ENCODE measurements around the gene CHST7.
A peak's percentile ranks its signal among the peaks of the same experiment; 100 is the strongest.

The CHST7 gene

GRCh38 chrX:46602468-46603102 lies 29.0 kb downstream of the CHST7 start:
- Mint-ChIP-seq H3K27me3 (peaks cover 0 to 3% of the 10 kb centered on the region in 2 donors), H3K9me3 (no peaks in the 10 kb centered on the region), H3K4me3 (no peak overlapping the region), H3K4me1 (peaks cover 3% of the 10 kb centered on the region in 2 donors), H3K36me3 (peaks cover 14 to 29% of the 10 kb centered on the region in 2 donors), H3K27ac (peak overlapping the region; percentile 20)
- DNase-seq (no peak), ATAC-seq (replicated peaks) (no peak)

- no peaks in the 10 kb centered on the region for H3K9me3 Mint-ChIP-seq
- no peak for ATAC-seq (replicated peaks)
- peaks cover 15 to 24% of the 10 kb centered on the region in 2 donors for H3K36me3 Mint-ChIP-seq
- H3K4me1 Mint-ChIP-seq, result no peaks in the 10 kb centered on the region
- H3K4me3 Mint-ChIP-seq, result no peak overlapping the region
- DNase-seq, result no peak
- H3K27me3 Mint-ChIP-seq, result no peaks in the 10 kb centered on the region
- peak overlapping the region; percentile 65 for H3K27ac Mint-ChIP-seq
Observed at GRCh38 chrX:46607916-46608315, 34.4 kb downstream of the CHST7 start.

GRCh38 chrX:46610070-46610658 lies 36.6 kb downstream of the CHST7 start:
- Mint-ChIP-seq H3K27me3 (no peaks in the 10 kb centered on the region), H3K9me3 (no peaks in the 10 kb centered on the region), H3K4me3 (no peak overlapping the region), H3K36me3 (peaks cover 11 to 28% of the 10 kb centered on the region in 2 donors), H3K27ac (no peak overlapping the region), H3K4me1 (no peaks in the 10 kb centered on the region)
- ATAC-seq (replicated peaks) (no peak), DNase-seq (no peak)

GRCh38 chrX:46611658-46612362 lies 38.2 kb downstream of the CHST7 start:
- no peak overlapping the region for H3K4me3 Mint-ChIP-seq
- no peaks in the 10 kb centered on the region for H3K9me3 Mint-ChIP-seq
- no peaks in the 10 kb centered on the region for H3K27me3 Mint-ChIP-seq
- ATAC-seq (replicated peaks) (no peak), DNase-seq (no peak)
- H3K36me3 Mint-ChIP-seq, result peaks cover 14 to 31% of the 10 kb centered on the region in 2 donors
- no peaks in the 10 kb centered on the region for H3K4me1 Mint-ChIP-seq
- peak overlapping the region; percentile 76 for H3K27ac Mint-ChIP-seq

GRCh38 chrX:46617906-46618305 lies 44.3 kb downstream of the CHST7 start:
- H3K27ac Mint-ChIP-seq, result no peak overlapping the region
- H3K36me3 Mint-ChIP-seq, result peaks cover 18 to 44% of the 10 kb centered on the region in 2 donors

GRCh38 chrX:46618947-46619346 lies 45.4 kb downstream of the CHST7 start:
- H3K4me1 Mint-ChIP-seq, result no peaks in the 10 kb centered on the region
- no peaks in the 10 kb centered on the region for H3K9me3 Mint-ChIP-seq
- peaks cover 23 to 42% of the 10 kb centered on the region in 2 donors for H3K36me3 Mint-ChIP-seq
- peak overlapping the region; percentile 17 for H3K27ac Mint-ChIP-seq
- ATAC-seq (replicated peaks) (no peak), DNase-seq (no peak)
- H3K4me3 Mint-ChIP-seq, result no peak overlapping the region
- H3K27me3 Mint-ChIP-seq, result peaks cover 0 to 10% of the 10 kb centered on the region in 2 donors

More at GRCh38 chrX:46617906-46618305, 44.3 kb downstream of the CHST7 start:
- Mint-ChIP-seq H3K4me3 (no peak overlapping the region), H3K27me3 (peaks cover 0 to 6% of the 10 kb centered on the region in 2 donors), H3K4me1 (no peaks in the 10 kb centered on the region), H3K9me3 (no peaks in the 10 kb centered on the region)
- ATAC-seq (replicated peaks), result no peak
- DNase-seq, result no peak

- no peaks in the 10 kb centered on the region for H3K9me3 Mint-ChIP-seq
- no peak overlapping the region for H3K4me3 Mint-ChIP-seq
- no peak for ATAC-seq (replicated peaks)
- no peak for DNase-seq
- H3K36me3 Mint-ChIP-seq, result peaks cover 23 to 42% of the 10 kb centered on the region in 2 donors
- H3K4me1 Mint-ChIP-seq, result no peaks in the 10 kb centered on the region
- no peak overlapping the region for H3K27ac Mint-ChIP-seq
- peaks cover 0 to 10% of the 10 kb centered on the region in 2 donors for H3K27me3 Mint-ChIP-seq
Observed at GRCh38 chrX:46620505-46620904, 46.9 kb downstream of the CHST7 start.

- Mint-ChIP-seq H3K9me3 (no peaks in the 10 kb centered on the region), H3K27me3 (peaks cover 0 to 10% of the 10 kb centered on the region in 2 donors), H3K27ac (no peak overlapping the region), H3K4me3 (no peak overlapping the region), H3K4me1 (peaks cover 2 to 3% of the 10 kb centered on the region in 2 donors), H3K36me3 (peaks cover 24 to 43% of the 10 kb centered on the region in 2 donors)
- ATAC-seq (replicated peaks), result no peak
- no peak for DNase-seq
Observed at GRCh38 chrX:46621572-46621971, 48.0 kb downstream of the CHST7 start.

GRCh38 chrX:46624090-46624786 lies 50.7 kb downstream of the CHST7 start:
- Mint-ChIP-seq H3K27ac (no peak overlapping the region), H3K27me3 (peaks cover 0 to 10% of the 10 kb centered on the region in 2 donors), H3K4me3 (no peak overlapping the region), H3K4me1 (peaks cover 15 to 27% of the 10 kb centered on the region in 2 donors), H3K9me3 (no peaks in the 10 kb centered on the region), H3K36me3 (peaks cover 25 to 44% of the 10 kb centered on the region in 2 donors)
- no peak for DNase-seq
- ATAC-seq (replicated peaks), result no peak

GRCh38 chrX:46626566-46626965 lies 53.0 kb downstream of the CHST7 start:
- H3K4me1 Mint-ChIP-seq, result peaks cover 27 to 42% of the 10 kb centered on the region in 2 donors
- ATAC-seq (replicated peaks) (peak; percentile 21 to 28), DNase-seq (peak; percentile 23)
- H3K4me3 Mint-ChIP-seq, result no peak overlapping the region
- peaks cover 33 to 54% of the 10 kb centered on the region in 2 donors for H3K36me3 Mint-ChIP-seq
- peaks cover 0 to 10% of the 10 kb centered on the region in 2 donors for H3K27me3 Mint-ChIP-seq
- no peaks in the 10 kb centered on the region for H3K9me3 Mint-ChIP-seq
- H3K27ac Mint-ChIP-seq, result peak overlapping the region; percentile 60

GRCh38 chrX:46627062-46627461 lies 53.5 kb downstream of the CHST7 start:
- Mint-ChIP-seq H3K27ac (peak overlapping the region; percentile 60), H3K4me1 (peaks cover 27 to 46% of the 10 kb centered on the region in 2 donors), H3K27me3 (peaks cover 0 to 10% of the 10 kb centered on the region in 2 donors), H3K4me3 (peak overlapping the region in 1 of 2 donors; percentile 4), H3K9me3 (no peaks in the 10 kb centered on the region), H3K36me3 (peaks cover 36 to 53% of the 10 kb centered on the region in 2 donors)
- ATAC-seq (replicated peaks) (no peak), DNase-seq (no peak)

GRCh38 chrX:46627711-46628419 lies 54.3 kb downstream of the CHST7 start:
- H3K4me1 Mint-ChIP-seq, result peaks cover 27 to 53% of the 10 kb centered on the region in 2 donors
- ATAC-seq (replicated peaks) (no peak), DNase-seq (no peak)
- peaks cover 0 to 5% of the 10 kb centered on the region in 2 donors for H3K27me3 Mint-ChIP-seq
- peak overlapping the region in 1 of 2 donors; percentile 68 for H3K4me3 Mint-ChIP-seq
- peaks cover 37 to 53% of the 10 kb centered on the region in 2 donors for H3K36me3 Mint-ChIP-seq
- no peaks in the 10 kb centered on the region for H3K9me3 Mint-ChIP-seq
- peak overlapping the region; percentile 69 for H3K27ac Mint-ChIP-seq

GRCh38 chrX:46628460-46629371 lies 55.2 kb downstream of the CHST7 start:
- H3K9me3 Mint-ChIP-seq, result no peaks in the 10 kb centered on the region
- peaks cover 35 to 51% of the 10 kb centered on the region in 2 donors for H3K36me3 Mint-ChIP-seq
- peaks cover 29 to 53% of the 10 kb centered on the region in 2 donors for H3K4me1 Mint-ChIP-seq
- peak overlapping the region; percentile 89 for H3K27ac Mint-ChIP-seq
- peak; percentile 72 for DNase-seq
- peak; percentile 94 to 96 for ATAC-seq (replicated peaks)
- peak overlapping the region; percentile 67 to 68 for H3K4me3 Mint-ChIP-seq
- no peaks in the 10 kb centered on the region for H3K27me3 Mint-ChIP-seq
